ENCODE results near the gene GOLGA8N.

The GOLGA8N gene

DNA sequence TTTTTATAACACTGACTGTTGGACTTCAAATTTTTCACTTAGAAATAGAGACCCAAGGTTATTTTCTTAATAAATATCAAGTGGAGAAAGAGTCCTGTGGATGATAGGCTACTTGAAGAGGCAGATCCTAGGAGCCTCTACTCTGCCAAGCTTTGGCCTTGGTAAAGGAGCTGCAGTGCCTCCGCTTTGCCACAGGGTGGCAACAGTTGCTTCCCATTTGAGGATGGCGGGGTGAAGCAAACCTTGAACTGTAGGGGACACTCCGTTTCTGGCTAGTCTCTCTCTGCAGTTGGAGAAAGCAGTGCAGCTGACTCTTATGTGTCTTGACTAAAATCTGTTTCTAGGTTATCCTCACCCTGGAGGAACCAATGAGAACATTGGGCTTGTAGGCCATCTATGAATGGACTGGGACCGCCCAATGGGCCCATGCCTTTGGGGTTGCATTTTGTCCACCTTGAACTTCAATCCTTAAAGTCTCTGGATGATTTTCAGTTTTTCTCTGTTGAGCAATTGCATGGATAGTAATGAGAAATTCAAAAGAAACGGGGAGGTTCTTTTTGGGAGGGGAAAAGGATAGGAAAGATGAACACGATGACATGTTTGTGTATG, 58.1 kb downstream of the GOLGA8N start:
- DNase-seq (ENCODE audit: low read depth in 2 of 2) = peak; percentile 3 to 25

DNA sequence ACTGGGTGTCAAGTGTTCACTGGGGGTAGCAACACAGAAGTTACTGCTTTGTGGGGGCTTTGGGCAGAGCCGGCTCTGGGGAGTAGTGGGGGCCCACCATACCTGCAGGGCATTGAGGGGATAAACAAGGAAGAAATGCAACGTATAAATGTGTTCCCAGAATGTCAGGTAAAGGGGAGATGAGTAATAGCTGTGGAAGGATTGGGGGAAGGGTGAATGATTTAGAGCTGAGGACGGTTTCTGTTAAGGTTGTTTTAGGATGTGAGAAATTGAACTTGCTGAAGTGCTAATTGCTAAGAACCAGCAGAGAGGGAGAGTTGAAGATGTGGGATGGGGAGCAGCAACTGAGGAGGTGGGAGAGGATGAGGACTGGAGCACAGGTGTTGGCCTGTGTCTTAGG, 58.9 kb downstream of the GOLGA8N start:
- no peak for DNase-seq (ENCODE audit: low read depth in 2 of 2)

GRCh38 chr15:32656091-32656490, 62.8 kb downstream of the GOLGA8N start:
- DNase-seq (ENCODE audit: low read depth in 2 of 2) = no peak

- DNase-seq (ENCODE audit: low read depth in 2 of 2) = no peak
These were observed 63.2 kb downstream of the GOLGA8N start for GRCh38 chr15:32656496-32656895.
